OCI-LY3 (cell line): ENCODE measurements around the gene NEK10.

Source experiments
- H2AFZ ChIP-seq: fragments of 200-600, 300-600 bp; shearing (Covaris generic); 2 replicates; pipeline ENCODE4 v1.6.0; 2014; ENCODE audit warnings: antibody characterized with exemption, low read depth, low read length
- H3K27ac ChIP-seq: fragments of 200-600, 300-600 bp; sonication (generic); 2 replicates; pipeline ENCODE4 v1.5.1; 2014; ENCODE audit warnings: mild to moderate bottlenecking, low read length, moderate library complexity, mixed read lengths
- H3K27me3 ChIP-seq: fragments of 200-600, 300-600 bp; sonication (generic); 2 replicates; pipeline ENCODE4 v1.6.1; 2014; ENCODE audit warnings: low read depth, low read length, mixed read lengths
- H3K36me3 ChIP-seq: fragments of 200-600, 300-600 bp; sonication (generic); replicated peaks from 2 replicates; pipeline ENCODE3; 2014; ENCODE audit warnings: low read depth, low read length, mixed read lengths
- H3K4me1 ChIP-seq: fragments of 300-600, 200-600 bp; sonication (generic); 2 replicates; pipeline ENCODE4 v1.6.1; 2014; ENCODE audit warnings: low read length, mixed read lengths
- H3K4me2 ChIP-seq: fragments of 200-600, 300-600 bp; sonication (generic); 2 replicates; pipeline ENCODE4 v1.6.1; 2014; ENCODE audit warnings: low read length, mixed read lengths
- H3K4me3 ChIP-seq: fragments of 300-600, 200-600 bp; sonication (generic); 2 replicates; pipeline ENCODE4 v1.5.1; 2014; ENCODE audit warnings: antibody characterized with exemption, mild to moderate bottlenecking, low read length, moderate library complexity
- H3K79me2 ChIP-seq: fragments of 300-600, 200-600 bp; shearing (Covaris generic); 2 replicates; pipeline ENCODE4 v1.6.1; 2014; ENCODE audit warnings: mild to moderate bottlenecking, low read length, mixed read lengths
- H3K9ac ChIP-seq: fragments of 300-600, 200-600 bp; shearing (Covaris generic); 2 replicates; pipeline ENCODE4 v1.6.0; 2014; ENCODE audit warnings: mild to moderate bottlenecking, low read length, moderate library complexity
- H3K9me3 ChIP-seq: fragments of 200-600, 300-600 bp; shearing (Covaris generic); 2 replicates; pipeline ENCODE4 v1.6.1; 2014; ENCODE audit warnings: low read length, mixed read lengths; ENCODE audit not compliant: insufficient read depth
- H4K20me1 ChIP-seq: fragments of 200-600, 300-600 bp; sonication (generic); 2 replicates; pipeline ENCODE4 v1.6.1; 2016; ENCODE audit warnings: low read length, mixed read lengths; ENCODE audit not compliant: insufficient read depth
- EZH2phosphoT487 ChIP-seq: fragments of 200-600 bp; shearing (Covaris generic); IDR thresholded peaks from 2 replicates; pipeline ENCODE4 v1.6.1; 2018; ENCODE audit warnings: antibody characterized with exemption, mixed run types, low read depth
- TF ChIP-seq, protein P1 (sequence below): fragments of 200-600, 300-600 bp; sonication (generic); IDR thresholded peaks from 2 replicates; pipeline ENCODE4 v1.5.1; 2014; ENCODE audit warnings: antibody characterized with exemption, low read length, low read depth

Gene NEK10

DNA sequence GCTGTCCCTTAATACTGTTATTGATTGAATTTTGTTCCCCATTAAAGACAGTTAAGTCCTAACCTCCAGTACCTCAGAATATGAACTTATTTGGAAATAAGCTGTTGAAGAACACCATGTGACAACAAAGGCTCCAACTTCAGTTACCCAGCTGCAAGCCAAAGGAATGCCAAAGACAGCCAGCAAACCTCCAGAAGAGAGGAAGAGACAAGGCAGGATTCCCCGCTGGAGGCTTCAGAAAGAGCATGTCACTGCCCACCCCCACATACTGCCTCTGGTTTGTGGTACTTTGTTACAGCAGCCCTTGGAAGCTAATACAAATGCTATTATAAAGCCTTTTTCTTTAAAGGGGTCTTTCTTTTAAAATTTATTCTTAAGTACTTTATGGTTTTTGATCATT, 18.4 kb upstream of the NEK10 start:
- H3K27ac ChIP-seq, result no peak overlapping the region

DNA sequence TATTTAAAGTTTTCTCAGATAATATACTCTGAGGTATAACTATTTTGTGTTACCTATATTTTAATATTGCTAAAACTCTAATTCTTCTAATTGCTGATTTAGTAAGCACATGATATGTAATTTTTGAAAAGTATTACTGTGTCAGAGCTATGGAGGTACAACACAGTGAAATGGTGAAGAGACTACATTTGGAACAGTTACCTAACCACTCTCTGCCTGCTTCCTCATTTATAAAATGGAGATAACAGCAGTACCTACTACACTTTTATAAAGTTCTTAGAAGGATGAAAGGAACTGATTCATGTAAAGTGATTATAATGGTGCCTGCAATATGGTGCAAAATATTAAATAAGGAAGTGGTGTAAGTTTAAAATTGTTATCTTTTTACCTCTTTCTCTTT, 16.3 kb upstream of the NEK10 start:
- TF ChIP-seq, protein P1, sequence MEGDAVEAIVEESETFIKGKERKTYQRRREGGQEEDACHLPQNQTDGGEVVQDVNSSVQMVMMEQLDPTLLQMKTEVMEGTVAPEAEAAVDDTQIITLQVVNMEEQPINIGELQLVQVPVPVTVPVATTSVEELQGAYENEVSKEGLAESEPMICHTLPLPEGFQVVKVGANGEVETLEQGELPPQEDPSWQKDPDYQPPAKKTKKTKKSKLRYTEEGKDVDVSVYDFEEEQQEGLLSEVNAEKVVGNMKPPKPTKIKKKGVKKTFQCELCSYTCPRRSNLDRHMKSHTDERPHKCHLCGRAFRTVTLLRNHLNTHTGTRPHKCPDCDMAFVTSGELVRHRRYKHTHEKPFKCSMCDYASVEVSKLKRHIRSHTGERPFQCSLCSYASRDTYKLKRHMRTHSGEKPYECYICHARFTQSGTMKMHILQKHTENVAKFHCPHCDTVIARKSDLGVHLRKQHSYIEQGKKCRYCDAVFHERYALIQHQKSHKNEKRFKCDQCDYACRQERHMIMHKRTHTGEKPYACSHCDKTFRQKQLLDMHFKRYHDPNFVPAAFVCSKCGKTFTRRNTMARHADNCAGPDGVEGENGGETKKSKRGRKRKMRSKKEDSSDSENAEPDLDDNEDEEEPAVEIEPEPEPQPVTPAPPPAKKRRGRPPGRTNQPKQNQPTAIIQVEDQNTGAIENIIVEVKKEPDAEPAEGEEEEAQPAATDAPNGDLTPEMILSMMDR, result no peak
- no peak for TF ChIP-seq EZH2phosphoT487
- H3K79me2 ChIP-seq, result peaks cover 1% of the 10 kb centered on the region; the same call in 1 of the 2 replicates
- peak overlapping the region; percentile 52 for H3K27ac ChIP-seq
- H4K20me1 ChIP-seq, result no peaks in the 10 kb centered on the region
- H3K4me2 ChIP-seq, result no peak overlapping the region; the same call in 1 of the 2 replicates
- no peak overlapping the region for H3K4me3 ChIP-seq
- no peaks in the 10 kb centered on the region for H3K9me3 ChIP-seq
- no peaks in the 10 kb centered on the region for H3K27me3 ChIP-seq
- H2AFZ ChIP-seq, result no peak overlapping the region
- no peak overlapping the region for H3K9ac ChIP-seq
- peaks cover 39% of the 10 kb centered on the region for H3K36me3 ChIP-seq
- H3K4me1 ChIP-seq, result peaks cover 28% of the 10 kb centered on the region

More for the DNA sequence above, 18.4 kb upstream of the NEK10 start:
- Histone ChIP-seq H3K79me2 (peaks cover 14% of the 10 kb centered on the region), H3K9ac (no peak overlapping the region), H3K4me3 (no peak overlapping the region), H3K36me3 (peaks cover 38% of the 10 kb centered on the region), H3K9me3 (no peaks in the 10 kb centered on the region), H3K27me3 (no peaks in the 10 kb centered on the region), H3K4me2 (no peak overlapping the region), H3K4me1 (peaks cover 33% of the 10 kb centered on the region), H2AFZ (no peak overlapping the region), H4K20me1 (no peaks in the 10 kb centered on the region)
- TF ChIP-seq, protein P1, result no peak
- TF ChIP-seq EZH2phosphoT487, result no peak

DNA sequence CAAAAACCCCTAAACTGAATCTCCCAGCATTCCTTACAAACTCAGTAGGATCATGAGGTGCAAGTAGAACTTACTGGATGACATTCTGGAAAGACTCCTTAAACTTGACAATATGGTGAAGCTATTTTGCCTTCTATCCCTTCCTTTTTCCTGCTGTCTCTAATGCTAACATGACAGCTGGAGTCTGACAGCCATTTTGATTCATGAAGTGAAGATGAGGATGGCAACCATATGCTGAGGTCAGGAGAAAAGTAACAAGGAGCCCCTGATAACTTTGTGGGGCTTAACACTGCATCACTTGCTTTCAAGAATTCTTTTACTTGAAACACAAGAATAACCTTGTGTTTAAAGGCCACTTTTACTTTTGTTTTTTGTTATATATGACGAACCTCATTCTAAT, 15.0 kb upstream of the NEK10 start:
- Histone ChIP-seq H3K4me1 (peaks cover 32% of the 10 kb centered on the region), H3K4me2 (no peak overlapping the region), H4K20me1 (no peaks in the 10 kb centered on the region), H3K36me3 (peaks cover 36% of the 10 kb centered on the region), H3K9ac (no peak overlapping the region), H3K27ac (no peak overlapping the region), H3K4me3 (no peak overlapping the region), H3K79me2 (no peaks in the 10 kb centered on the region), H3K27me3 (no peaks in the 10 kb centered on the region), H3K9me3 (no peaks in the 10 kb centered on the region), H2AFZ (no peak overlapping the region)
- TF ChIP-seq EZH2phosphoT487, result no peak
- TF ChIP-seq, protein P1, result no peak

DNA sequence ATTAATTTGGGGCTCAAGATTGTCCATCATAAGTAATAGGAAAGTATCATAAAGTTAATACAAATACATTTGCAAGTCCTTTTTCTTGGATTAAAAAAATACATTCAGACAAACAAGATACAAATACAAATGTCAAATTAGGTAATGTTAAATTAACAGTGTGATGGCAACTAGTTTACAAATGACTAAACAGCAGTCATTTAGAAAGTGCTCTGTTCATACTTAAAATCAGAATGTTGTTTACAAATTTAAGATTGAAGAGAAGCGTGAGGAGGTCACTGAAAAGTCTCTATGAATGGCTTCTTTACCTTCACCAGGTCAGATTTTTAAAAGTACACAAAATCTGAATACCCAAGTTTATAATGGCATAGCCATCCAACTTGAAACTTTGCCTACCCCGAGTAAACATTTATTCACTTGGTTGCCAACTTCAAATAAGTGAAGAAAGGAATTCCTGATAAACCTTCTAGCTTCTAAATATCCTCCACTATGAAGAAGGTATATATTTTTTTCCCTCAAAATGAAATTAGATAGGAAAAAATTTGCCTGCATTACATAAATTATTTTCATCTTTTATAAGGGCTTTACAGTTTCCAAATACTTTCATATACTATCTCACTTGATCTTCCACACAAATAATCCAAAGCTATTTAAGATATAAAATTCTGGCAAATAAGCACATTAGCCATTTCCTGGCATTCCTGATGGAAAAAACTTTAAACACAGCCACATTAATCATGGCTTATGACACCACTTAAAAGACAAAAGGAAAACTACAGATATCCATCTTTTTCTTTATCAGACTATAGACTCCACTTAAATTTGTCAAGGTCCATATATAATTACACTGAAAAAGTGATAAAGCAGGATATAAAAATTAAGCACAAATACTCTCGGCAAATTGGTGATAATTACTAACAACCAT, 11.5 kb upstream of the NEK10 start:
- Histone ChIP-seq H3K9me3 (no peaks in the 10 kb centered on the region), H3K27me3 (no peaks in the 10 kb centered on the region), H2AFZ (no peak overlapping the region), H4K20me1 (no peaks in the 10 kb centered on the region), H3K4me1 (peaks cover 20% of the 10 kb centered on the region), H3K27ac (peak overlapping the region; percentile 24), H3K9ac (no peak overlapping the region), H3K4me3 (no peak overlapping the region), H3K79me2 (no peaks in the 10 kb centered on the region), H3K36me3 (peaks cover 40% of the 10 kb centered on the region), H3K4me2 (peak overlapping the region; percentile 40)
- TF ChIP-seq, protein P1, result no peak
- no peak for TF ChIP-seq EZH2phosphoT487
